H9 (cell line): ENCODE measurements around the gene IL6ST. TPM values are rescaled to one million over a fixed set of nuclear protein-coding genes. Genes with fewer than 3 reads are reported as not detected.

Source experiments
- DNase-seq: peaks from one replicate; pipeline ENCODE4 v3.0.0-alpha.2; 2017
- H2AFZ ChIP-seq: one replicate; pipeline ENCODE4 v1.6.1; 2013; ENCODE audit warnings: mild to moderate bottlenecking, low read length, control low read depth, moderate library complexity
- H2AK5ac ChIP-seq: 2 replicates; pipeline ENCODE4 v1.6.1; 2013; ENCODE audit warnings: low read length, control low read depth, mixed read lengths; ENCODE audit not compliant: insufficient read length
- H2BK120ac ChIP-seq: one replicate; pipeline ENCODE4 v1.6.1; 2013; ENCODE audit warnings: low read depth, mild to moderate bottlenecking, low read length, control low read depth, inconsistent platforms; ENCODE audit not compliant: poor library complexity, severe bottlenecking
- H2BK12ac ChIP-seq: 2 replicates; pipeline ENCODE4 v1.6.1; 2013; ENCODE audit warnings: low read length, control low read depth, mixed read lengths, low read depth; ENCODE audit not compliant: insufficient read length
- H2BK15ac ChIP-seq: 2 replicates; pipeline ENCODE4 v1.6.1; 2013; ENCODE audit warnings: low read depth, low read length, control low read depth
- H2BK20ac ChIP-seq: one replicate; pipeline ENCODE4 v1.6.1; 2013; ENCODE audit warnings: low read depth, mild to moderate bottlenecking, low read length, control low read depth, inconsistent platforms; ENCODE audit not compliant: poor library complexity, severe bottlenecking
- H2BK5ac ChIP-seq: 2 replicates; pipeline ENCODE4 v1.6.1; 2013; ENCODE audit warnings: low read length, control low read depth, mixed read lengths; ENCODE audit not compliant: insufficient read length
- H3K14ac ChIP-seq: 2 replicates; pipeline ENCODE4 v1.6.1; 2013; ENCODE audit warnings: low read length, control low read depth; ENCODE audit not compliant: insufficient read depth
- H3K18ac ChIP-seq: 2 replicates; pipeline ENCODE4 v1.6.1; 2013; ENCODE audit warnings: low read depth, mild to moderate bottlenecking, mixed read lengths, low read length, control low read depth; ENCODE audit not compliant: insufficient read length
- H3K23ac ChIP-seq: 2 replicates; pipeline ENCODE4 v1.6.1; 2013; ENCODE audit warnings: low read length, control low read depth, mixed read lengths, low read depth; ENCODE audit not compliant: insufficient read length
- H3K23me2 ChIP-seq: 2 replicates; pipeline ENCODE4 v1.6.1; 2013; ENCODE audit warnings: low read depth, mild to moderate bottlenecking, mixed read lengths, low read length, control low read depth; ENCODE audit not compliant: insufficient read length, poor library complexity, severe bottlenecking
- H3K27ac ChIP-seq: 2 replicates; pipeline ENCODE4 v1.5.1; 2013; ENCODE audit warnings: low read length, control low read depth, mixed read lengths, low read depth; ENCODE audit not compliant: insufficient read length
- H3K27me3 ChIP-seq: 2 replicates; pipeline ENCODE4 v1.6.1; 2013; ENCODE audit warnings: low read length, control low read depth, inconsistent platforms; ENCODE audit not compliant: insufficient read depth
- H3K4ac ChIP-seq: 2 replicates; pipeline ENCODE4 v1.6.1; 2013; ENCODE audit warnings: low read depth, mild to moderate bottlenecking, control low read depth, inconsistent platforms, low read length, moderate library complexity
- H3K4me1 ChIP-seq: 2 replicates; pipeline ENCODE4 v1.6.1; 2013; ENCODE audit warnings: low read length, control low read depth, inconsistent platforms; ENCODE audit not compliant: insufficient read depth
- H3K4me2 ChIP-seq: 2 replicates; pipeline ENCODE4 v1.6.1; 2013; ENCODE audit warnings: low read length, control low read depth, mixed read lengths; ENCODE audit not compliant: insufficient read length, insufficient read depth
- H3K56ac ChIP-seq: 2 replicates; pipeline ENCODE4 v1.6.1; 2013; ENCODE audit warnings: low read depth, mild to moderate bottlenecking, mixed read lengths, low read length, control low read depth; ENCODE audit not compliant: insufficient read length
- H3K79me1 ChIP-seq: 2 replicates; pipeline ENCODE4 v1.6.1; 2013; ENCODE audit warnings: low read depth, mild to moderate bottlenecking, moderate library complexity, low read length, control low read depth, inconsistent platforms; ENCODE audit not compliant: insufficient read depth, poor library complexity, severe bottlenecking
- H3K79me2 ChIP-seq: 2 replicates; pipeline ENCODE4 v1.6.1; 2013; ENCODE audit warnings: low read length, control low read depth, inconsistent platforms; ENCODE audit not compliant: insufficient read depth
- H3K9ac ChIP-seq: 2 replicates; pipeline ENCODE4 v1.6.1; 2013; ENCODE audit warnings: low read length, control low read depth, mixed read lengths; ENCODE audit not compliant: insufficient read length; ENCODE audit errors: extremely low read depth
- H3K9me3 ChIP-seq: one replicate; pipeline ENCODE4 v1.6.1; 2013; ENCODE audit warnings: low read depth, low read length, inconsistent platforms; ENCODE audit not compliant: control insufficient read depth
- H3T11ph ChIP-seq: one replicate; pipeline ENCODE4 v1.6.1; 2013; ENCODE audit warnings: mild to moderate bottlenecking, low read length, control low read depth, inconsistent platforms
- H4K20me1 ChIP-seq: one replicate; pipeline ENCODE4 v1.6.1; 2013; ENCODE audit not compliant: control insufficient read depth, insufficient read length, insufficient read depth
- H4K5ac ChIP-seq: 2 replicates; pipeline ENCODE4 v1.6.1; 2013; ENCODE audit warnings: low read depth, mild to moderate bottlenecking, mixed read lengths, low read length, control low read depth; ENCODE audit not compliant: insufficient read length
- H4K8ac ChIP-seq: replicated peaks from 2 replicates; pipeline ENCODE4 v1.6.1; 2013; ENCODE audit warnings: low read length, control low read depth, mixed read lengths, low read depth; ENCODE audit not compliant: insufficient read length
- H4K91ac ChIP-seq: 2 replicates; pipeline ENCODE4 v1.6.1; 2013; ENCODE audit warnings: low read depth, mild to moderate bottlenecking, moderate library complexity, mixed read lengths, low read length, control low read depth; ENCODE audit not compliant: insufficient read length
- H3K27ac Mint-ChIP-seq, 3 experiments: 2 replicates in 2 of 3; 3 replicates in 1 of 3; pipeline ENCODE4 v1.8.0; 2020 to 2021; ENCODE audit warnings: mixed read lengths in 3 of 3, mild to moderate bottlenecking in 1 of 3, moderate library complexity in 1 of 3
- H3K27me3 Mint-ChIP-seq: 2 replicates; pipeline ENCODE4 v1.8.0; 2021; ENCODE audit warnings: low read depth, mild to moderate bottlenecking, moderate library complexity, mixed read lengths
- H3K36me3 Mint-ChIP-seq, 3 experiments: 2 replicates in 2 of 3; 3 replicates in 1 of 3; pipeline ENCODE4 v1.8.0; 2020 to 2021; ENCODE audit warnings: low read depth in 3 of 3, mixed read lengths in 3 of 3; ENCODE audit not compliant: insufficient read depth in 1 of 3
- H3K4me1 Mint-ChIP-seq, 2 experiments: 2 replicates each; pipeline ENCODE4 v1.8.0; 2020; ENCODE audit warnings: mixed read lengths in 2 of 2
- H3K4me3 Mint-ChIP-seq, 2 experiments: 2 replicates in 1 of 2; 3 replicates in 1 of 2; pipeline ENCODE4 v1.8.0; 2020 to 2021; ENCODE audit warnings: mild to moderate bottlenecking in 2 of 2, mixed read lengths in 2 of 2, moderate library complexity in 1 of 2
- H3K9me3 Mint-ChIP-seq, 2 experiments: 2 replicates in 1 of 2; 3 replicates in 1 of 2; pipeline ENCODE4 v1.8.0; 2020; ENCODE audit warnings: mild to moderate bottlenecking in 2 of 2, mixed read lengths in 2 of 2, moderate library complexity in 1 of 2
- WGBS: extraction: QIAGEN DNeasy Blood & Tissue Kit; methylation state at CpG from one replicate; pipeline ENCODE4 v1.1.7; 2013; ENCODE audit warnings: missing lambda C conversion rate, low lambda C conversion rate, mixed read lengths; ENCODE audit not compliant: insufficient read length; ENCODE audit errors: extremely low coverage; 5-methylcytosine and 5-hydroxymethylcytosine counted together
- total RNA-seq: library from RNA; stranded (reverse); gene quantifications from 2 replicates; pipeline ENCODE4 v1.2.1, GENCODE V29; 2021
- TF ChIP-seq, protein P1 (sequence below): fragments of 200-600 bp; sonication (generic); conservative IDR thresholded peaks from 3 replicates; pipeline ENCODE4 v1.8.0; 2021; ENCODE audit warnings: antibody characterized with exemption, mild to moderate bottlenecking

Gene IL6ST
- total RNA-seq, 1 experiment from 2014 or later: 11.1 TPM

DNA sequence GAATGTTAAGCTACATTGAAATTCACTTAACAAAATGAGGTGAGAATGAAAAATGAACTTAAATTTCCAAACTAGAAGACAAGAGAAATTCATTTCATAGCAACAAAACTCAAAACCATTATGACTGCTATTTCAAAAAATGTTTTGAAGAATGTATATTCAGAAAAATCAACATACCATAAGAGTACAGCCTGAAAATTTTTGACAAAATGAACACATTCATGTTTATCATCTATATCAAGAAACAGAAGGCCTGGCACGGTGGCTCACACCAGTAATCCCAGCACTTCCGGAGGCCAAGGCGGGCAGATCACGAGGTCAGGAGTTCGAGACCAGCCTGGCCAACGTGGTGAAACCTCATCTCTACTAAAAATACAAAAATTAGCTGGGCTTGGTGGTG is 4.2 kb upstream of the IL6ST start:
- no peak overlapping the region for H2BK120ac ChIP-seq
- no peaks in the 10 kb centered on the region for H3K79me2 ChIP-seq
- H3K4me1 Mint-ChIP-seq: peaks cover 14 to 15% of the 10 kb centered on the region in 2 experiments
- no peaks in the 10 kb centered on the region for H4K20me1 ChIP-seq
- H2BK20ac ChIP-seq: no peak overlapping the region
- WGBS: no CpG with 5 or more reads among the region's 6 CpGs
- no peak overlapping the region for H3K27ac Mint-ChIP-seq
- H2AK5ac ChIP-seq: no peak overlapping the region
- H3K23me2 ChIP-seq: no peaks in the 10 kb centered on the region
- no peak overlapping the region for H2BK12ac ChIP-seq
- no peak overlapping the region for H4K8ac ChIP-seq
- TF ChIP-seq, protein P1, sequence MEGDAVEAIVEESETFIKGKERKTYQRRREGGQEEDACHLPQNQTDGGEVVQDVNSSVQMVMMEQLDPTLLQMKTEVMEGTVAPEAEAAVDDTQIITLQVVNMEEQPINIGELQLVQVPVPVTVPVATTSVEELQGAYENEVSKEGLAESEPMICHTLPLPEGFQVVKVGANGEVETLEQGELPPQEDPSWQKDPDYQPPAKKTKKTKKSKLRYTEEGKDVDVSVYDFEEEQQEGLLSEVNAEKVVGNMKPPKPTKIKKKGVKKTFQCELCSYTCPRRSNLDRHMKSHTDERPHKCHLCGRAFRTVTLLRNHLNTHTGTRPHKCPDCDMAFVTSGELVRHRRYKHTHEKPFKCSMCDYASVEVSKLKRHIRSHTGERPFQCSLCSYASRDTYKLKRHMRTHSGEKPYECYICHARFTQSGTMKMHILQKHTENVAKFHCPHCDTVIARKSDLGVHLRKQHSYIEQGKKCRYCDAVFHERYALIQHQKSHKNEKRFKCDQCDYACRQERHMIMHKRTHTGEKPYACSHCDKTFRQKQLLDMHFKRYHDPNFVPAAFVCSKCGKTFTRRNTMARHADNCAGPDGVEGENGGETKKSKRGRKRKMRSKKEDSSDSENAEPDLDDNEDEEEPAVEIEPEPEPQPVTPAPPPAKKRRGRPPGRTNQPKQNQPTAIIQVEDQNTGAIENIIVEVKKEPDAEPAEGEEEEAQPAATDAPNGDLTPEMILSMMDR: no peak
- peaks cover 0 to 4% (median 0%) of the 10 kb centered on the region in 3 experiments; a peak in 3 of 7 replicates for H3K36me3 Mint-ChIP-seq
- H3K4ac ChIP-seq: no peak overlapping the region
- H4K91ac ChIP-seq: no peak overlapping the region
- no peak overlapping the region for H3K23ac ChIP-seq
- H2BK5ac ChIP-seq: no peak overlapping the region
- H3K4me1 ChIP-seq: no peaks in the 10 kb centered on the region; the same call in 1 of the 2 replicates
- H3K27ac ChIP-seq: no peak overlapping the region
- no peak overlapping the region for H3T11ph ChIP-seq
- peaks cover 0 to 8% of the 10 kb centered on the region in 2 experiments; a peak in 3 of 5 replicates for H3K9me3 Mint-ChIP-seq
- no peak for DNase-seq
- H3K14ac ChIP-seq: no peak overlapping the region
- H3K9ac ChIP-seq: no peak overlapping the region
- H2BK15ac ChIP-seq: no peak overlapping the region
- no peak overlapping the region for H2AFZ ChIP-seq
- no peak overlapping the region for H3K18ac ChIP-seq
- H3K4me2 ChIP-seq: no peak overlapping the region
- no peaks in the 10 kb centered on the region for H3K27me3 Mint-ChIP-seq
- H3K4me3 Mint-ChIP-seq: no peak overlapping the region
- H3K9me3 ChIP-seq: no peaks in the 10 kb centered on the region
- H3K56ac ChIP-seq: no peak overlapping the region
- no peaks in the 10 kb centered on the region for H3K27me3 ChIP-seq
- H4K5ac ChIP-seq: no peak overlapping the region
- no peaks in the 10 kb centered on the region for H3K79me1 ChIP-seq
